Aorta (tissue), 5 donors: ENCODE data around the gene SCYGR3. TPM values are rescaled to one million over a fixed set of nuclear protein-coding genes. Genes with fewer than 3 reads are reported as not detected.

Source experiments
- ATAC-seq: fragments of 200-7000 bp; cut with Tn5 transposase; one replicate; pipeline ENCODE4 v1.9.1; 2022; ENCODE audit warnings: moderate library complexity; ENCODE audit not compliant: low FRiP score
- DNase-seq, 2 donors: peaks; one replicate each; pipeline ENCODE4 v3.0.0-alpha.2; 2020
- H3K27ac ChIP-seq, 2 donors: one replicate each; pipeline ENCODE4 v1.5.1; 2013; ENCODE audit warnings: low read length in 2 of 2, mild to moderate bottlenecking in 2 of 2, moderate library complexity in 2 of 2, control low read depth in 1 of 2, inconsistent platforms in 1 of 2, low read depth in 1 of 2
- H3K27me3 ChIP-seq, 2 donors: one replicate each; pipeline ENCODE4 v1.6.1; 2013; ENCODE audit warnings: control low read depth in 1 of 2, low read length in 1 of 2, mild to moderate bottlenecking in 1 of 2, moderate library complexity in 1 of 2; ENCODE audit not compliant: insufficient read depth in 2 of 2, control insufficient read depth in 1 of 2
- H3K36me3 ChIP-seq, 2 donors: one replicate each; pipeline ENCODE4 v1.6.1; 2013; ENCODE audit warnings: control low read depth in 1 of 2, low read length in 1 of 2, mild to moderate bottlenecking in 1 of 2; ENCODE audit not compliant: insufficient read depth in 2 of 2, control insufficient read depth in 1 of 2
- H3K4me1 ChIP-seq, 2 donors: one replicate each; pipeline ENCODE4 v1.6.1; 2013; ENCODE audit warnings: low read length in 2 of 2, control low read depth in 1 of 2, mild to moderate bottlenecking in 1 of 2, moderate library complexity in 1 of 2; ENCODE audit not compliant: insufficient read depth in 2 of 2, control insufficient read depth in 1 of 2
- H3K4me3 ChIP-seq, 2 donors: one replicate each; pipeline ENCODE4 v1.5.1; 2013; ENCODE audit warnings: low read length in 2 of 2, control low read depth in 1 of 2, mild to moderate bottlenecking in 1 of 2
- H3K9me3 ChIP-seq: one replicate; pipeline ENCODE4 v1.6.1; 2013; ENCODE audit warnings: mild to moderate bottlenecking, low read length; ENCODE audit not compliant: control insufficient read depth
- WGBS, 2 donors: extraction: QIAGEN DNeasy Blood & Tissue Kit; methylation state at CpG; one replicate each; pipeline ENCODE4 v1.1.7; 2013; 5-methylcytosine and 5-hydroxymethylcytosine counted together
- intact Hi-C, 2 donors: fragments of 100-400 bp; cut with DNase I; formaldehyde crosslinking; loops; one replicate each; pipeline versions ENCODE4 v1.14.2 to v1.15.0; 2022
- polyA plus RNA-seq, 2 donors: library from polyadenylated mRNA; stranded (reverse); fragments of 200-250 nt; gene quantifications; one replicate each; pipeline ENCODE4 v1.2.3, GENCODE V29; 2013
- total RNA-seq, 2 donors: library from RNA; stranded (reverse); fragmentation: NEBNext Ultra II Directional; extraction: Animal tissue kit (Norgen Biotek cat#: 25700); gene quantifications; one replicate each; pipeline ENCODE4 v1.2.1, GENCODE V29; 2021
- donor health status: healthy with polysubstance abuse.
- donor health status: Bipolar disorder and iron deficiency.
- donor health status: DM: no; HTN: no; CAD: no.
- donor health status: DM: no; HTN: no; CAD: no.
- donor health status: DM: yes; HTN: yes; CAD: no.

The SCYGR3 gene
- total and polyA plus RNA-seq, 4 donors = not detected

GRCh38 chr2:227642656-227643055, 28.0 kb upstream of the SCYGR3 start:
- WGBS, 2 donors = 9 to 19% methylated on average over 2 of the region's 2 CpGs
- DNase-seq (no peak), ATAC-seq (no peak)
- Histone ChIP-seq H3K4me1 (no peaks in the 10 kb centered on the region), H3K27me3 (no peaks in the 10 kb centered on the region), H3K27ac (no peak overlapping the region), H3K9me3 (no peaks in the 10 kb centered on the region), H3K4me3 (no peak overlapping the region), H3K36me3 (no peaks in the 10 kb centered on the region)
- intact Hi-C loops = no loop called here

GRCh38 chr2:227634201-227634600, 19.6 kb upstream of the SCYGR3 start:
- Histone ChIP-seq H3K27ac (no peak overlapping the region), H3K9me3 (no peaks in the 10 kb centered on the region), H3K4me1 (no peaks in the 10 kb centered on the region), H3K36me3 (no peaks in the 10 kb centered on the region), H3K4me3 (no peak overlapping the region), H3K27me3 (no peaks in the 10 kb centered on the region)
- intact Hi-C loops = no loop called here
- no peak for DNase-seq
- 44 to 46% methylated on average over 3 of the region's 3 CpGs for WGBS, 2 donors
- ATAC-seq = no peak

- Histone ChIP-seq H3K4me1 (no peaks in the 10 kb centered on the region), H3K4me3 (no peak overlapping the region), H3K27ac (no peak overlapping the region), H3K27me3 (no peaks in the 10 kb centered on the region), H3K9me3 (no peaks in the 10 kb centered on the region), H3K36me3 (no peaks in the 10 kb centered on the region)
- 85 to 86% methylated on average over 6 of the region's 6 CpGs for WGBS, 2 donors
- intact Hi-C loops = no loop called here
- DNase-seq = no peak
- ATAC-seq = no peak
Measured at GRCh38 chr2:227632827-227633226, 18.2 kb upstream of the SCYGR3 start.

- intact Hi-C loops = no loop called here
- no peak for ATAC-seq
- no peaks in the 10 kb centered on the region for H3K4me1 ChIP-seq
- no peak overlapping the region for H3K27ac ChIP-seq
- H3K36me3 ChIP-seq = no peaks in the 10 kb centered on the region
- no peaks in the 10 kb centered on the region for H3K9me3 ChIP-seq
- DNase-seq = no peak
- H3K27me3 ChIP-seq = no peaks in the 10 kb centered on the region
- no peak overlapping the region for H3K4me3 ChIP-seq
- 74 to 76% methylated on average over 3 of the region's 3 CpGs for WGBS, 2 donors
Measured at GRCh38 chr2:227630322-227630721, 15.7 kb upstream of the SCYGR3 start.

- Histone ChIP-seq H3K27ac (no peak overlapping the region), H3K4me3 (no peak overlapping the region), H3K4me1 (no peaks in the 10 kb centered on the region), H3K9me3 (no peaks in the 10 kb centered on the region), H3K36me3 (no peaks in the 10 kb centered on the region), H3K27me3 (no peaks in the 10 kb centered on the region)
- intact Hi-C loops = no loop called here
- DNase-seq (no peak), ATAC-seq (no peak)
- 76 to 77% methylated on average over 7 of the region's 7 CpGs for WGBS, 2 donors
Measured at GRCh38 chr2:227629435-227629834, 14.8 kb upstream of the SCYGR3 start.

- no peak for DNase-seq
- H3K27me3 ChIP-seq = no peaks in the 10 kb centered on the region
- intact Hi-C loops = no loop called here
- no peak overlapping the region for H3K27ac ChIP-seq
- ATAC-seq = no peak
- H3K36me3 ChIP-seq = no peaks in the 10 kb centered on the region
- WGBS, 2 donors = 78 to 86% methylated on average over 3 of the region's 3 CpGs
- H3K4me1 ChIP-seq = no peaks in the 10 kb centered on the region
- no peaks in the 10 kb centered on the region for H3K9me3 ChIP-seq
- no peak overlapping the region for H3K4me3 ChIP-seq
Measured at GRCh38 chr2:227627769-227628168, 13.1 kb upstream of the SCYGR3 start.

- WGBS, 2 donors = 90 to 94% methylated on average over 10 of the region's 10 CpGs
- intact Hi-C loops = no loop called here
- no peak overlapping the region for H3K27ac ChIP-seq
- no peaks in the 10 kb centered on the region for H3K4me1 ChIP-seq
- no peaks in the 10 kb centered on the region for H3K27me3 ChIP-seq
- H3K9me3 ChIP-seq = no peaks in the 10 kb centered on the region
- H3K36me3 ChIP-seq = no peaks in the 10 kb centered on the region
- no peak for ATAC-seq
- no peak overlapping the region for H3K4me3 ChIP-seq
- no peak for DNase-seq
Measured at GRCh38 chr2:227626580-227627151, 12.0 kb upstream of the SCYGR3 start.

GRCh38 chr2:227625420-227625819, 10.8 kb upstream of the SCYGR3 start:
- Histone ChIP-seq H3K9me3 (no peaks in the 10 kb centered on the region), H3K27me3 (no peaks in the 10 kb centered on the region), H3K36me3 (no peaks in the 10 kb centered on the region), H3K27ac (no peak overlapping the region), H3K4me3 (no peak overlapping the region), H3K4me1 (no peaks in the 10 kb centered on the region)
- DNase-seq (no peak), ATAC-seq (no peak)
- whole genome bisulfite sequencing, 2 donors = 54 to 56% methylated on average over 2 of the region's 2 CpGs
- intact Hi-C loops = no loop called here

- no peaks in the 10 kb centered on the region for H3K4me1 ChIP-seq
- DNase-seq = no peak
- H3K4me3 ChIP-seq = no peak overlapping the region
- no peaks in the 10 kb centered on the region for H3K36me3 ChIP-seq
- H3K27me3 ChIP-seq = no peaks in the 10 kb centered on the region
- intact Hi-C loops = no loop called here
- H3K9me3 ChIP-seq = no peaks in the 10 kb centered on the region
- H3K27ac ChIP-seq = no peak overlapping the region
- no peak for ATAC-seq
Measured at GRCh38 chr2:227623226-227623625, 8.6 kb upstream of the SCYGR3 start.
